GM19468 (cell line): Measurements from ENCODE around the gene DVL1.
"Not testable (repeated sequence)": the region's sequence is repeated elsewhere in the genome, so short reads cannot be mapped to it uniquely, and the experiment has no call there.

ENCODE experiments used
- ATAC-seq: cut with Tn5 transposase; IDR thresholded peaks from one replicate; pipeline ENCODE4 v1.9.1; 2021; ENCODE audit warnings: mild to moderate bottlenecking, moderate library complexity, moderate number of reproducible peaks; ENCODE audit not compliant: unreplicated experiment; ENCODE audit errors: extremely low read depth

DVL1 gene

GRCh38 chr1:1349256-1350012 is at the start of gene DVL1:
Gene DVL1 (minus strand): TSS chr1:1349418. CDS start chr1:1349065, 353 bp downstream.
- ATAC-seq = peak; percentile 63

- no peak for ATAC-seq
These were observed 49.5 kb upstream of the DVL1 start for GRCh38 chr1:1398677-1399186.

GRCh38 chr1:1397839-1398523 is 48.8 kb upstream of the DVL1 start:
- no peak for ATAC-seq

GRCh38 chr1:1395166-1395565 is 45.9 kb upstream of the DVL1 start:
- no peak for ATAC-seq

- ATAC-seq = no peak
These were observed 44.9 kb upstream of the DVL1 start for GRCh38 chr1:1394116-1394515.

DNA sequence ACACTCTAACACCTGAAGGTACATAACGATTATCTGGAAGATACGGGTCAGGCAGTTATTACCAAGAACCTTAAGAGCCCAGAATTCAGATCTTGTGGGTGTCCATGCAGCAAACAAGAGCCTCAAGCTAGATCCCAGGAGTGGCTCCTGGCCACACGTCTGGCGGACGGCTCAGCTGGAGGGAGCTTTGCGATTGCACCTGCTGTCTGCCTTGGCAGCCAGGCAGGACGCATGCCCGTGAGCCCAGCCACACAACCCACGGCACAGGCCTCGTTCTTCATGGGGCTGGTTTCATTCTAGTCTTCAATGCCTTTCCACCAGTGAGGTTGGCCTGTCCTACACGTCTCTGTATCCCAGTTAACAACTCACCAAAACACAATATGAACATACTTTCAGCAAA is 44.2 kb upstream of the DVL1 start:
- no peak for ATAC-seq

- ATAC-seq = no peak
These were observed 43.8 kb upstream of the DVL1 start for GRCh38 chr1:1393014-1393413.

- no peak for ATAC-seq
These were observed 42.0 kb upstream of the DVL1 start for GRCh38 chr1:1391225-1391624.

DNA sequence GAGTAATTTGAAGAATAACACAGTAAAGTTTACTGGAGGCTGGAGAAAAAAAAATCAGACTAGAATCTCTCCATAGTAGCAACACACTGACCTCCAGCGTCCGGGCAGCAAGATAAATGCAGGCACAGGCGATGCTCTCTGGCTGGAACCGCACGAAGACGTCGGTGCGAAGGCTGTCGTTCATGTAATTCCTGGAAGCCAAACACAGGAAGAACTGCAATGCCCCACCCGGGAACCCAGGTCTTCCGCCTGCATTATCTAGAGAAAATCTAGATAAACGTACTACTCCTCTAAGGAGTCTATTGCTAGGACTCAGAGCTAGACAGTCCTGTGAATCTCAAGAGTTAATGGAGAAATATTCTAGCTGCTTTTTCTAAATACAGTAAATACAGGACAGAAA is 41.5 kb upstream of the DVL1 start:
- no peak for ATAC-seq

DNA sequence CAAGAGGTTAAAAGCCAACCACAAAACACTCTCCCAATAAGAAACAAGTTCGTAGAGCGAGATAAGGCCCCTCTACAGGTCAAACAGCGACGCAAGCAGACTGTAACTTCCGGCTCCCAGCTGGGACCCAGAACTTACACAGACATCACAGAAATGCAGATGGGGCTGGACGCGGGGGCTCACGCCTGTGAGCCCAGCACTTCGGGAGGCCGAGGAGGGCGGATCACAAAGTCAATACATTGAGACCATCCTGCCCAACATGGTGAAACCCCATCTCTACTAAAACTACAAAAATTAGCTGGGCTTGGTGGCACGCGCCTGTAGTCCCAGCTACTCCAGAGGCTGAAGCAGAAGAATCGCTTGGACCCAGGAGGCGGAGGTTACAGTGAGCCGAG is 38.9 kb upstream of the DVL1 start:
- ATAC-seq = no peak

DNA sequence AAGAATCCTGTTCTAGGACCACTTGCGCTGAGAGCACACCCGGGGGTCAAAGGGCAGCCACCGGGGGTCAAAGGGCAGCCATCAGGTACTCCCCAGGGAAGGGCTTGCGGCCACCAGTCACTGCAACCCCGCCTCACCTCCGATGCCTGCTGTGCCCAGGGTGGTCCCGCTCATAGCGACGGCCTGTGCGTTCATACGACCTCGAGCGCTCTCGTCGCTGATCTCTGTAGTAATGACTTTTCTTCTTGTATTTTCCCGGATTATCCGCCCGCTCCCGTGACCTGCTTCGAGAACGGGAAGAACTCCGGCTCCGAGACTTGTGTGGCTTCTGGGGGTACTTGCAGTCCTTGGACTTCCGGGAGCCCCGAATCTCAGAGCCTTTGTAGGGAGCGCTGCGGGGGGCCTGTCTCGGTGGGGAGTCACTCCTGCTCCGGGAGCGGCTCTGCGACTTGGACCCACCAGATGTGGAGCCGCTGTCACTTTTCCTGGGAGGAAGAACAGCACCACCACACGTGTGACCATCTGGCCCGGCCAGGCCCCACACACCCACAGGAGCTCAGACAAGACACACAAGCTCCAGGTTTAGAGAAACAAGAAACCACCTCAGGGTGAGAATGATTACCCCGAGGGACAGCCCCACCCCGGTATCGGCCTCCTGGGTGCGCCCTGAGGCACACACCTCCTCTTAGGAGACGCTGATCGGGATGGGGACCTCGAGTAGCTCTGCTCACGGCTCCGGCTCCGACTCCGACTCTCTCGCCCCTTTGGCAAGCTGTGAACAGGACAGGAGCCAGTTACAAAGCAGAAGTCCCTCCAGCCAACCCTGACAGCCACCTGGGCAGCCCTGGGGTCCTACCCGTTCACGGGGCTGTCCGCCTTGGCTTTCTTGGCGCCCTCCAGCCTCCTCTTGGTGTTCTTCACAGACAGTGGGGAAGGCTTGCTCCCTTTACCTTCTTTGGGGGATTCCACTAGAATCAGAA is 38.2 kb upstream of the DVL1 start:
- no peak for ATAC-seq

GRCh38 chr1:1385931-1386330 is 36.7 kb upstream of the DVL1 start:
- no peak for ATAC-seq

- not testable (repeated sequence) for ATAC-seq
These were observed 36.1 kb upstream of the DVL1 start for GRCh38 chr1:1385339-1385738.

DNA sequence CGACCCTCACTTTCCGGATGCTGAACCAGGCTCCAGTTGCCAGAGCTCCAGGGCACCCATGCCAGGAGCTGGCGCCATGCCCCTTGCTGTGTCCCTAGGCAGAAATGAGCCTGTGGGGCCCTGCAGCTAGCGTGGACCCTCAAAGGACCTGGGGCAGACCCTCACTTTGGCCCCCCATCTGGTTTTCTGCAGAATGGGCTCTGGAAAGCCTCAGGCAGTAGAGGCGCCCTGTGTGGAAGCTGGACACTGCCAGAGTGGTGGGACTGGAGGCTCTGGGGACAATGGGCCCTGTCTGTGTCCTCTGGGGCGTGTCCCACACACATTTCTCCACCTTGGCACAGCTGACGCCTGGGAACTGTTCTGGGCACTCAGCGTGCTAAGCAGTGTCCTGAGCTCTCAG is 32.1 kb upstream of the DVL1 start:
- no peak for ATAC-seq

- no peak for ATAC-seq
These were observed 31.6 kb upstream of the DVL1 start for GRCh38 chr1:1380860-1381259.

DNA sequence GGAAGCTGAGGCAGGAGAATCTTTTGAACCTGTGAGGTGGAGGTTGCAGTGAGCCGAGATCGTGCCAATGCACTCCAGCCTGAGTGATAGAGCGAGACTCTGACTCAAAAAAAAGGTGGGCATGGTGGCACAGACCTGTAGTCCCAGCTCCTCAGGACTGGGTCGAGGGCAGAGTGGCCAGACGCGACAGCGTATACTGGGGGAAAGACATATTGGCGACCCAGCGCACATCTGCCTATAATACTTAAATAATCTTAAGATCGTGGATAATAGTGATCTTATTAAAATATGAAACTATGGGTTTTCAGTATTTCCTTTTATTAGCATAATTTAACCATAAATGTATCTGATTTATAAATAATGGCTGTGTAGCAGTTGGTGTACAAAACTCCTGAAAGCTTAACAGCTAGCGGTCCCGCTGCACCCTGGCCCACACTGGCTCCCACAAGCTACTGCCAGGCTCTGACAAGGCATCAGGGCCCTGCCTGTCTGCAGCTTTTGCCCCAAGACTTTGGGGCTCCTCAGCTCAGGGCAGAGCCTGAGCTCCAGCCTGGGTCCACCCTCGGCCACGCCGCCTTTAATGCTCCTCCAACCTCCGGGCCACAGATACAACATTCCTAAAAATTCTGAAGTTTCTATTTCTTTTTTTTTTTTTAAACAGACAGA is 28.5 kb upstream of the DVL1 start:
- no peak for ATAC-seq

- ATAC-seq = no peak
These were observed 27.5 kb upstream of the DVL1 start for GRCh38 chr1:1376551-1377226.

DNA sequence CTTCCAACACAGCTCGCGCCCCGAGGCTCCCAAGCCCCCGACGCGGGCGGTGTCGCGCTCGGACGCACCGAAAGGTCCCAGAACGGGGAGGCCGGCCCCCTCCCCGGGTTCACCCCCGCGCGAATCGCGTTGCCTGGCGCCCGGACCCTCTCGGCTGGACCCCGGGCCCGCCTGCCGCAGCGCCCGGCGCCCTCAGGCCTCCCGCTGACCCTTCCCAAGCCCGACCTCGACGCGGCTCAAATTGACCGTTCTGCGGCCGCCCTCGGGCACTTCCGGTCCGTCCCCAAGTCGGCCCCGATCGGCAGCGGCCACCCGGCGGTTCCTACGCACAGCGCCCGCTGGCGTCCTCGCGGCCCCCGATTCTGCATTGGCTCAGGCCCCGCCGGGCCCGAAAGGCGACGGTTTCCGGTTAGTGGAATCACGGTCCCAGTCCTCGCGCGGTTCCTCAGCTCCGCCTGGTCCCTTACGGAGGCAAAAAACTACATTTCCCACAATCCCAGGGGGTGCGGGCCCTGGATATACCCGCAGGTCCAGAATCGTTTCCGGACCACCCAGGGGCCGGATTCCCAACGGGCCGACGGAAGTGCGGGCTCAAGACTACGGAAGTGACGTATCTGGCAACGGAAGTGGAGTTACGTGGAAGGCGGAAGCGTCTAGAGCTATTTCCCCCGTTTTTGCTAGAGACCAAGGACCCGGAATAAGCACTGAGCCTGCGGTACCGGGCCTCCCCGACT is 25.9 kb upstream of the DVL1 start, which contains the start of gene AURKAIP1:
Gene AURKAIP1, minus strand, starts transcription at position 279 of the 734 bp plus-strand sequence. CDS start 451 bp downstream, outside the sequence.
- peak; percentile 89 for ATAC-seq

DNA sequence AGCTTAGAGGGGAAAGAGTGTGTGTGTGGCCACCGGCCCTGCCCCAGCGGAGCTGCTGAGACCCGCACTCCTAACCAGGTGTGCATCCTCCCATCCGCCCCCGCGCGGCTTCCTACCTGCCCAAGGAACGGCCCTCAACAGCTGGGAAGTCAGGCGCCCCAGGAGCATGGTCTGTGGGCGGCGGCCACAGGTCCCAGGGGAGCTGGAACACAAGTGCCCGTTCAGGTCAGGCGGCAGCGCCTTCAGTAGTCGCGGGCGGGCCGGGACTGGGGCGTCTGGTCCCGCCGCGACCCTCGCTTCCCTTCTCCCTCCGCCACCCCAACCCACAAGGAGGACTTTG is 25.3 kb upstream of the DVL1 start:
- no peak for ATAC-seq
